Activated CD4-positive, alpha-beta T cell treated with anti-CD3 and anti-CD28 coated beads, Interleukin-2, amount 50 U/mL, for 16 hours (primary cell): ENCODE data around the gene NELFCD.

ENCODE experiments used
- DNase-seq: peaks from one replicate; pipeline ENCODE4 v3.0.0-alpha.2; 2020

Gene NELFCD

GRCh38 chr20:58995461-58996225 is 14.6 kb downstream of the NELFCD start:
- no peak for DNase-seq

GRCh38 chr20:58996226-58996611 is 15.2 kb downstream of the NELFCD start:
- no peak for DNase-seq

- no peak for DNase-seq
Measured at GRCh38 chr20:58997141-58997770, 16.2 kb downstream of the NELFCD start.

- no peak for DNase-seq
Measured at GRCh38 chr20:58998656-58999055, 17.6 kb downstream of the NELFCD start.

- DNase-seq: no peak
Measured at GRCh38 chr20:59000326-59000725, 19.3 kb downstream of the NELFCD start.

- no peak for DNase-seq
Measured at GRCh38 chr20:59001068-59001448, 20.0 kb downstream of the NELFCD start.

- DNase-seq: no peak
Measured at GRCh38 chr20:59001449-59002171, 20.6 kb downstream of the NELFCD start.

GRCh38 chr20:59002388-59002787 is 21.3 kb downstream of the NELFCD start:
- no peak for DNase-seq

- DNase-seq: no peak
Measured at GRCh38 chr20:59002874-59003399, 21.9 kb downstream of the NELFCD start.

GRCh38 chr20:59003836-59004492 is 22.9 kb downstream of the NELFCD start:
- DNase-seq: no peak

- no peak for DNase-seq
Measured at GRCh38 chr20:59004493-59004762, 23.4 kb downstream of the NELFCD start.

GRCh38 chr20:59004763-59005522 is 23.9 kb downstream of the NELFCD start:
- no peak for DNase-seq

GRCh38 chr20:59005523-59006166 is 24.6 kb downstream of the NELFCD start:
- DNase-seq: no peak

- DNase-seq: no peak
Measured at GRCh38 chr20:59006167-59006863, 25.3 kb downstream of the NELFCD start.

- DNase-seq: no peak
Measured at GRCh38 chr20:59006864-59007664, 26.0 kb downstream of the NELFCD start, which contains the start of gene CTSZ. Gene CTSZ, minus strand, starts transcription at chr20:59007254. Its CDS starts 126 bp downstream, at chr20:59007128.

GRCh38 chr20:59007665-59008511 is 26.8 kb downstream of the NELFCD start:
- no peak for DNase-seq

- DNase-seq: no peak
Measured at GRCh38 chr20:59008715-59009336, 27.8 kb downstream of the NELFCD start.

GRCh38 chr20:59010321-59010994 is 29.4 kb downstream of the NELFCD start:
- DNase-seq: no peak
